Activated CD8-positive, alpha-beta T cell treated with anti-CD3 and anti-CD28 coated beads, Interleukin-2, amount 10 ng/mL, durations not matched to agents 7 days and 5 days (primary cell): ENCODE measurements around the gene SLC35D2. TPM values are rescaled to one million over a fixed set of nuclear protein-coding genes. Genes with fewer than 3 reads are reported as not detected.

Source experiments
- ATAC-seq: fragments of 150-1000 bp; cut with Tn5 transposase; one replicate; pipeline ENCODE4 v1.10.0; 2021; ENCODE audit warnings: moderate library complexity
- CTCF ChIA-PET: fragments of 350-600 bp; sonication (Branson Sonifier 250); formaldehyde crosslinking; loops from one replicate; lab custom pipeline; 2021; ENCODE audit warnings: antibody characterized with exemption; lab: Charles Lee
- POLR2A ChIA-PET: fragments of 350-600 bp; sonication (Branson Sonifier 250); formaldehyde crosslinking; loops from one replicate; lab custom pipeline; 2021; ENCODE audit warnings: antibody characterized with exemption; lab: Charles Lee
- DNase-seq: peaks from one replicate; pipeline ENCODE4 v3.0.0-alpha.2; 2020
- H3K27ac Mint-ChIP-seq: one replicate; pipeline ENCODE4 v1.8.0; 2021; ENCODE audit warnings: mild to moderate bottlenecking, mixed read lengths
- H3K27me3 Mint-ChIP-seq: one replicate; pipeline ENCODE4 v1.8.0; 2021; ENCODE audit warnings: low read depth, mixed read lengths
- H3K36me3 Mint-ChIP-seq: one replicate; pipeline ENCODE4 v1.8.0; 2021; ENCODE audit warnings: low read depth, mixed read lengths
- H3K4me1 Mint-ChIP-seq: one replicate; pipeline ENCODE4 v1.8.0; 2021; ENCODE audit warnings: low read depth, mixed read lengths
- H3K4me3 Mint-ChIP-seq: one replicate; pipeline ENCODE4 v1.8.0; 2021; ENCODE audit warnings: mild to moderate bottlenecking, mixed read lengths
- H3K9me3 Mint-ChIP-seq: one replicate; pipeline ENCODE4 v1.8.0; 2022; ENCODE audit warnings: mixed read lengths; ENCODE audit not compliant: insufficient read depth
- total RNA-seq, 2 experiments: library from RNA; stranded (reverse); gene quantifications; one replicate each; pipeline ENCODE4 v1.2.3, GENCODE V29; 2021

The SLC35D2 gene
- total RNA-seq, 2 experiments from 2014 or later, result 4.2 to 4.3 TPM

DNA sequence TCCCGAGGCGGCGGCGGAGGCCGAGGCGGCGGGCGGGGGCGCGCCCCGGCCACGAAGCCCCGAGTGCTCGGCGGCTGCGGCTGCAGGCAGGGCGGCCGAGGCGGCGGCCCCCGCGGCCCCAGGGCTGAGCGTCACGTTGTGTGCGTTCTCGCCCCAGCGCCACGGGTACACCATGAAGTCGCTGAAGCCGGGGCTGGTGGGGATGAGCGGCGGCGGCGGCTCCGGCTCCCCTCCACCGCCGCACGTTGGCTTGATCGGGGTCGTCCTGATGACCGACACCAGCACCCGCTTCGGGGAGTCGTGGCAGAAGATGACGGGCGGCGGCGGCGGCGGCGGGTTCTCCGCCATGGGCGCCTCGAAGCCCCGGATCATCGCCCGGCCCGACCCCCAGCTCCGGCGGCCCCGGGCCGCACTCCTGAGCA, 34.2 kb upstream of the SLC35D2 start:
- no peaks in the 10 kb centered on the region for H3K27me3 Mint-ChIP-seq
- CTCF ChIA-PET, result no interaction called here
- DNase-seq, result peak; percentile 40
- H3K27ac Mint-ChIP-seq, result peak overlapping the region; percentile 96
- peaks cover 48% of the 10 kb centered on the region for H3K4me1 Mint-ChIP-seq
- H3K4me3 Mint-ChIP-seq, result peak overlapping the region; percentile 85
- POLR2A ChIA-PET, result interaction anchor here (0.9 to 2.5 kb wide), 2 partner anchors 19 to 32 kb away, joined by 3 to 9 read pairs; partner anchors contain the start of gene HABP4
- H3K36me3 Mint-ChIP-seq, result peaks cover 18% of the 10 kb centered on the region
- no peak for ATAC-seq
- H3K9me3 Mint-ChIP-seq, result no peaks in the 10 kb centered on the region

DNA sequence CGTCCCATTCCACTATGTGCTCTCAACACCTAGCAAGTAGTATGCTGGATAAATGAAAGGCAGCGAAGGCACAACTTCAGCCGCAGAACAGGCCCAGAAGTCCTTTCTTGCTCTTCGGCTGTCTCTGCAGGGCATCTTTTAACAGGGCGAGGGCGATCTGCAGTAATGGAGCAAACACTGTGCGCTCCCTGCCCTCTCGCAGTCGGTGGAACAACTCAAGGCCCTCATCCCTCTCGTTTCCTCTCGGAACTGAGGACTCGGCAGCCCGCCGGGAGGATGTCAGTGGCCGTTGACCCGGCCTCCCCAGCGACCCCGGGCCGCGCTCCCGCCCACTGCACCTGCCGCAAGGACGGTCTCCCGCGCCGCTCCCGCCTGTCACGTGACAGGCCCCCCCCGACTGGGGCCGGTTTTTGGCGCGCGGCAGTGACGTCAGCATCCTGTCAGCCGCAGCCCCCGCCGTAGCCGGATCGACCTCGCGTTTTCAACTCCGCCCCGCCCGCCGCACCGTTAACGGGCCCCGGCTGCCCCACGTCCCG, 33.6 kb upstream of the SLC35D2 start:
- no peaks in the 10 kb centered on the region for H3K9me3 Mint-ChIP-seq
- H3K4me1 Mint-ChIP-seq, result peaks cover 48% of the 10 kb centered on the region
- H3K36me3 Mint-ChIP-seq, result peaks cover 19% of the 10 kb centered on the region
- no peaks in the 10 kb centered on the region for H3K27me3 Mint-ChIP-seq
- CTCF ChIA-PET, result interaction anchor here (0.8 to 0.9 kb wide), 3 partner anchors 16 to 25 kb away, joined by 3 to 4 read pairs (median 3); no protein-coding TSS in a partner anchor
- POLR2A ChIA-PET, result interaction anchor here (0.6 to 1.5 kb wide), 8 partner anchors 15 to 238 kb away, joined by 3 to 10 read pairs (median 3); partner anchors contain the start of gene SLC35D2
- H3K4me3 Mint-ChIP-seq, result peak overlapping the region; percentile 95
- peak; percentile 7 for ATAC-seq
- DNase-seq, result peak; percentile 93
- H3K27ac Mint-ChIP-seq, result peak overlapping the region; percentile 95

DNA sequence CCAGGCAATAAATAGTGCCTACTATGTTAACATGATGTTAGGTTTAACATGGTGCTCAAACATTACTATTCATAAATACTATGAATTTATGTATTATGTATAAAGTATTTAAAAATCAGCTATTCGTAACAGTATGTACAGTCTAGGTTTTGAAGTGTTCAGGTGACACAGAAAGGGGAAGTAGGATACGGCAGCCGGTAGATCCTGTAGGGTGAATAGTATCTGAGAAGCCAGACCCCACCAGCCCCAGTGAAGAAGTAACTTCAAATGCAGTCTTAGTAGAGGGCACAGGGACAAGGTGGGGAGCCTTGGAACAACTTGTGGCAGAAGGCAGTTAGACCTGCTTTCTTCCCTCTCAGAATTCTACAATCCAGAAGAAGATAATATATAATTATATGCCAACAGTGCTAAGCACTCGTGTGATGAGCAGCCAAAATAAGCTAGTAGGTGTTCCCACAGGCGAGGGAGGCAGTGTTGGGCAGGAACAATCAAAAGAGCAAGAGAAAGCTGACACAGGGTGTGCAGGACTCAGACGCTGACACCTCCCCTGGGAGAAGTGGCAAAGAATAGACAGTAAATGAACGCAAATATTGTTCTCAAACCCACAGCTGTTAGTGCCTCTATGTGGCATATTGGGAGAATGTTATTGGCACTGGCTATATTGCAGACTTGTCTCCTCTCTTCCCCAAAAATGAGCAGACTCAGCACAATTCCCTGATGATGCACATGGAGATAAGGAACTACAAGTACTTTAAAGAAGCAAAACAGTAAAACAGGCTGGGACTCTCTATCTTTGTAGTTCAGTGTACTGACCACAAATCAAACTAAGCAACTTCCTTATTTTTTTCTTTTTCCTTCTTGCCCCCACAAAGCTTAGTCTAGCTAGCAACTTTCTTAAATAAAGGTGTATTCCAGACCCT, 30.1 kb upstream of the SLC35D2 start:
- no peak for DNase-seq
- Mint-ChIP-seq H3K9me3 (no peaks in the 10 kb centered on the region), H3K4me1 (peaks cover 41% of the 10 kb centered on the region), H3K36me3 (peaks cover 37% of the 10 kb centered on the region), H3K27me3 (no peaks in the 10 kb centered on the region), H3K4me3 (peak overlapping the region; percentile 64), H3K27ac (peak overlapping the region; percentile 83)
- no peak for ATAC-seq
- POLR2A ChIA-PET, result interaction anchor here (0.7 to 1.0 kb wide), 2 partner anchors 23 to 36 kb away, joined by 3 to 4 read pairs; partner anchors contain the start of gene HABP4
- CTCF ChIA-PET, result interaction anchor here (0.9 kb wide), 1 partner anchor 14 kb away, joined by 3 read pairs; no protein-coding TSS in a partner anchor

DNA sequence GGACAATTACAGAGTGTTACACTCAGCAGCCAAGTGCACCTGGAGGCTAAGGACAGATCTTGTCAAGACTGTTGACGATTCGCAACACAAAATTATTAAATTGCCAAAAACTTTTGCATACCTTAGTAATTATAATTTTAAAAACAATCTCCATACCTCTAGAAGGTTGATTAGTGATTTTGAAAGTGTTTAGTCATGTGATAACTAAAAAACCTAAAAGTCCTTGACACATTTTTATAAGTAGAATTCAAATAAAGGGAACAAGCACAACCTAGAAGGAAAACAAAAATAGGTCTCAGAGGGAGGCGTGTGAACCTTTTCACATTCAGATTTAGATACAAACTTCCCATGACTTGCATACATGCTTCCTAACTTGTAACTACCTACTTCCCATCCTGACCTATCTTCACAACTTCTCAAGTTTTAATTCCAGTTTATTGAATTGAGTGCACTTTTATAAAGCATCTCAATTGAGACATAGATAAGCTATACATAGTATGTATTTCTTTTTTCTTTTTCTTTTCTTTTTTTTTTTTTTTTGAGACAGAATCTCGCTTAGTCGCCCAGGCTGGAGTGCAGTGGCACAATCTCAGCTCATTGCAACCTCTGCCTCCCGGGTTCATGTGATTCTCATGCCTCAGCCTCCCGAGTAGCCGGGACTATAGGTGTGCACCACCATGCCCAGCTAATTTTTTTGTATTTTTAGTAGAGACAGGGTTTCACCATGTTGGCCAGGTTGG, 28.8 kb upstream of the SLC35D2 start:
- CTCF ChIA-PET, result interaction anchor here (0.9 kb wide), 1 partner anchor 13 kb away, joined by 3 read pairs; no protein-coding TSS in a partner anchor
- POLR2A ChIA-PET, result no interaction called here
- no peaks in the 10 kb centered on the region for H3K27me3 Mint-ChIP-seq

DNA sequence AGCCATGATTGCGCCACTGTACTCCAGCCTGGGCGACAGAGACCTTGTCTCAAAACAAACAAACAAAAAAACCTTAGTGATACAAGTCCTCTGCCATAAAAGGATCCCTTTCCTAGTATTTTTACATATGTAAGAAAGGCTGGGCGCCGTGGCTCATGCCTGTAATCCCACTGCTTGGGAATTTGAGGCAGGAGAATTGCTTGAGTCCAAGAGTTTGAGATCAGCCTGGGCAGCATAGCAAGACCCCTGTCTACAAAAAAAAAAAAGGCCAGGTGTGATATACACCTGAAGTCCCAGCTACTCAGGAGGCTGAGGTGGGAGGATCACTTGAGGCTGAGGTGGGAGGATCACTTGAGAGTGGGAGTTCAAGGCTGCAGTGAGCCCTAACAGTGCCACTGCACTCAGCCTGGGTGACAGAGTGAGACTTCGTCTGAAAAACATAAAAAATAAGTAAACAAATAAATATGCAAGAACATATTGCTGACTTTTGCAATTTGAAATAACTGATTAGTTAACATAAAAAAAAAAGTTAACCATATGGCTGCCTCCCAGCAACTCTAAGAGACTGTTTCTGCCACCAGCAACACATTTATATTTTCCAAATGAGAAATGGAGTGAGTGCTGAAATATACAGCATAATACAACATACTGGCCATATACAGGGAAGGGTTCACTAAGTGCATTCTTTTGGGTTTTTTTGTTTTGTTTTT, 27.8 kb upstream of the SLC35D2 start:
- Mint-ChIP-seq H3K4me1 (peaks cover 40% of the 10 kb centered on the region), H3K9me3 (no peaks in the 10 kb centered on the region), H3K27me3 (no peaks in the 10 kb centered on the region), H3K27ac (peak overlapping the region; percentile 55), H3K36me3 (peaks cover 40% of the 10 kb centered on the region), H3K4me3 (no peak overlapping the region)
- POLR2A ChIA-PET, result interaction anchor here (0.7 kb wide), 1 partner anchor 12 kb away, joined by 4 read pairs; no protein-coding TSS in a partner anchor
- no peak for DNase-seq
- CTCF ChIA-PET, result no interaction called here
- ATAC-seq, result no peak

More for the DNA sequence above, 28.8 kb upstream of the SLC35D2 start:
- Mint-ChIP-seq H3K27ac (peak overlapping the region; percentile 15), H3K4me1 (peaks cover 43% of the 10 kb centered on the region), H3K36me3 (peaks cover 45% of the 10 kb centered on the region), H3K9me3 (no peaks in the 10 kb centered on the region), H3K4me3 (no peak overlapping the region)
- DNase-seq (no peak), ATAC-seq (no peak)

DNA sequence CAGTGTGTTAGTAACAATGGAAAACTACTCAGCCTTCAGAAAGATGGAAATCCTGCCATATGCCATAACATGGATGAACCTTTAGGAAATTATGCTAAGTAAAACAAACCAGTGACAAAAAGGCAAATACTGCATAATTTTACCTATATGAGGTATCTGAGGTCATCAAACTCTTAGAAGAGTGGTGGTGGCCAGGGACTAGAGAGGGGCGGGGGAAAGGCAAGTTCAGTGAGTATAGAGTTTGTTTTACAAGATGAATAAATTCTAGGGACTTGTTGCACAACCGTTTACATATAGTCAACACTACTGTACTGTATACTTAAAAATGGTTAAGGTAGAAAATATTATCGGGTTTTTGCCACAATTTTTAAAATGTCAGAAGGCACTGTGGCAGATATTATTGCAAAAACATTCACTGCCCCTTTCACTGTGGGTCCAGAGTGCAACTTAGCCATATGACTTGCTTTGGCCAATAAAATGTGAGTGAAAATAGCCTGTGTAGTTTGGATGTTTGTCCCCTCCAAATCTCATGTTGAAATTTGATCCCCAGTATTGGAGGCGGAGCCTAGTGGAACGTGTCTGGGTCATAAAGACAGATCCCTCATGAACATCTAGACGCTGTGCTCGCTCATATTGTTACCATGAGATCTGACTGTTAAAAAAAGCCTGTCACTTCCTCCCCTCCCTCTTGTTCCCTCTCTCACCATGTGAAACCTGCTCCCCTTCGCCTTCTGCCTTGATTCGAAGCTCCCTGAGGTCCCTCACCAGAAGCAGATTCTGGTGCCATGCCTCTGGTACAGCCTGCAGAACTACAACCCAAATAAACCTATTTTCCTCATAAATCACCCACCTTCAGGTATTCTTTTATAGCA, 25.1 kb upstream of the SLC35D2 start:
- POLR2A ChIA-PET, result interaction anchor here (1.3 kb wide), 1 partner anchor 9 kb away, joined by 3 read pairs; no protein-coding TSS in a partner anchor

DNA sequence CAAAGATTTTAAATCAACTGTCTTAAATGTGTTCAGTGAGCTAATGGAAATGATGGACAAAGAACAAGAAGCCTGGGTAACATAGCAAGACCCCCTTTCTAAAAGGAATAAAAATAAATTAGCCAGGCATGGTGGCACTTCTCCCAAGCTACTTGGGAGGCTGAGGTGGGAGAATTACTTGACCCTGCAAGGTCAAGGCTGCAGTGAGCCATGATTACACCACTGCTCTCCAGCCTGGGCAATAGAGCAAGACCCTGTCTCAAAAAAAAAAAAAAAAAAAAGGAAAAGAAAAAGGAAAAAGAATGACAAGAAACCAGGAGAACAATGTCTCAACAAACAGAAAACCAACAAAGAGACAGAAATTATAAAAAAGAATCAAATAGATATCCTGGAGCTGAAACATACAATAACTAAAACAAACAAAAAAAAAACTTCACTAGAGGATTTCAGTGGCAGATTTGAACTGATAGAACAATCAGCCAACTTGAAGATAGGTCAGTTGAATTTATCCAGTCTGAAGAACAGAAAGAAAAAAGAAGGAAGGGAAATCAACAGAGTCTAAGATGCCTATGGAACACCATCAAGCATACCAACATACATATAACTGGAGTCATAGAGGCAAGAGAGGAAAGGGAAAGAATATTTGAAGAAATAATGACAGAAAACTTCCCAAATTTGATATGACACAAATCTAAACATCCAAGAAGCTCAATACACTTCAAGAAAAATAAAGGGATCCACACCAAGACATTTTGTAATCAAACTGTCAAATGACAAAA, 16.8 kb upstream of the SLC35D2 start:
- Mint-ChIP-seq H3K36me3 (peaks cover 57% of the 10 kb centered on the region), H3K27ac (peak overlapping the region; percentile 83), H3K4me3 (peak overlapping the region; percentile 54), H3K4me1 (peaks cover 38% of the 10 kb centered on the region), H3K9me3 (peaks cover 4% of the 10 kb centered on the region), H3K27me3 (no peaks in the 10 kb centered on the region)
- ATAC-seq (no peak), DNase-seq (no peak)
- ChIA-PET POLR2A (interaction anchor here (1.4 kb wide), 1 partner anchor 19 kb away, joined by 4 read pairs; no protein-coding TSS in a partner anchor), CTCF (interaction anchor here (1.2 to 2.1 kb wide), 4 partner anchors 12 to 73 kb away, joined by 3 to 10 read pairs (median 3); no protein-coding TSS in a partner anchor)

More for the DNA sequence above, 25.1 kb upstream of the SLC35D2 start:
- DNase-seq, result no peak
- Mint-ChIP-seq H3K9me3 (no peaks in the 10 kb centered on the region), H3K4me1 (peaks cover 27% of the 10 kb centered on the region), H3K27me3 (no peaks in the 10 kb centered on the region), H3K4me3 (no peak overlapping the region), H3K36me3 (peaks cover 41% of the 10 kb centered on the region), H3K27ac (peak overlapping the region; percentile 47)
- ATAC-seq, result no peak
- CTCF ChIA-PET, result interaction anchor here (1.3 to 1.6 kb wide), 2 partner anchors 10 to 14 kb away, joined by 3 to 5 read pairs; no protein-coding TSS in a partner anchor

DNA sequence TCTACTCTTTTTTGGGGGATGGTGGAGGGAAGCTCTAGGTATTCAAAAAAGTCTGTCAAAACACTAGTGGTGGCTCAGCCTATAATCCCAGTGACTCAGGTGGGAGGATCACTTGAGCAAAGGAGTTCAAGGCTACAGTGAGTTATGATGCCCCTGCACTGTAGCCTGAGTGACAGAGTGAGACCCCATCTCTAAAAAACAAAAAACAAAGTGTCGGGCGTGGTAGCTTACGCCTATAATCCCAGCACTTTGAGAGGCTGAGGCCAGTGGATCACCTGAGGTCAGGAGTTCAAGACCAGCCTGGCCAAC, 15.8 kb upstream of the SLC35D2 start:
- H3K27ac Mint-ChIP-seq, result peak overlapping the region; percentile 83
- CTCF ChIA-PET, result interaction anchor here (1.2 to 2.1 kb wide), 5 partner anchors 10 to 72 kb away, joined by 3 to 10 read pairs (median 3); no protein-coding TSS in a partner anchor
- no peaks in the 10 kb centered on the region for H3K27me3 Mint-ChIP-seq
- H3K36me3 Mint-ChIP-seq, result peaks cover 60% of the 10 kb centered on the region
- POLR2A ChIA-PET, result interaction anchor here (0.8 to 1.4 kb wide), 5 partner anchors 10 to 20 kb away, joined by 3 to 10 read pairs (median 4); no protein-coding TSS in a partner anchor
- peaks cover 4% of the 10 kb centered on the region for H3K9me3 Mint-ChIP-seq
- peaks cover 38% of the 10 kb centered on the region for H3K4me1 Mint-ChIP-seq
- peak; percentile 59 for ATAC-seq
- DNase-seq, result no peak
- H3K4me3 Mint-ChIP-seq, result peak overlapping the region; percentile 54

DNA sequence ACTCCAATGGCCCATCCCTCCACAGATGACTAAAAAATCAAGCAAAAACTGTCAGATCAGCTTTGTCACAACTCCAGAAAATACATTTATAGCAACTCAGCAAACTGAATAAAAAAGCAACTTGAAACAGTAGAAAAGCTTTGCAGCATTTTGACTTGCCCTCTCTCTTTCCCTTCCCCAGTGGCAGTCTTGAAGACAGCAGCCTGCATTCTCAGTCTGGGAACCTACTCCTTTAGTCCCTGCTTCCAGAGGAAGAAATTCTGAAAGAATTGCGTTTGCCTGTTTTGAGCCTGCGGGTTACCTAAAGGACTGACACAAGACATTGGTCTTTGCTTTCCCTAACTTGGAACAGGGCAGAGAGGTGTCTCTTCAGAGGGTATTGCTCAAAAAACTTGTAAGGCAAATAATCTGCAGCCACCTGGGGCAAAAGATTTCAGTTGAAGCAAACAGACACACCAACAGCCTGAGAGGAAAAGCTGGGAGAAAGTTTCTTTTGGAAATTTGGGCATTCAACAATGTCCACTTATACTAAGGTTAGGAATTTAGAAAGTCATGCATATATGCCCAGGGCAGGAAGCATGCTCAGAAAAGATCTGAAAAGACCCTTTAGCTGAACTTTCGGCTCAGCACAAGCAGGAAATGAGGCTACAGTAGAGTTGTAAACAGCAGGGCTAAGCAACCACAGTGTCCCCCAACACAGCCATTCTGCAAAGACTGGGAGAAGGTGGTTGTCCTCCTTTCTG, 15.2 kb upstream of the SLC35D2 start:
- ChIA-PET POLR2A (interaction anchor here (0.7 to 1.4 kb wide), 8 partner anchors 11 to 20 kb away, joined by 3 to 10 read pairs (median 4); partner anchors contain the start of gene ZNF367), CTCF (interaction anchor here (1.0 to 2.1 kb wide), 6 partner anchors 10 to 72 kb away, joined by 3 to 10 read pairs (median 3); no protein-coding TSS in a partner anchor)
- peak; percentile 52 for DNase-seq
- peak overlapping the region; percentile 54 for H3K4me3 Mint-ChIP-seq
- ATAC-seq, result peak; percentile 80
- peaks cover 38% of the 10 kb centered on the region for H3K4me1 Mint-ChIP-seq
- peaks cover 61% of the 10 kb centered on the region for H3K36me3 Mint-ChIP-seq
- peaks cover 4% of the 10 kb centered on the region for H3K9me3 Mint-ChIP-seq
- no peaks in the 10 kb centered on the region for H3K27me3 Mint-ChIP-seq
- H3K27ac Mint-ChIP-seq, result peak overlapping the region; percentile 83
